HG02943 (cell line): ENCODE results near the gene ZNF302.
A peak's percentile ranks its signal among the peaks of the same experiment; 100 is the strongest.

Source experiments
- ATAC-seq: cut with Tn5 transposase; IDR thresholded peaks from one replicate; pipeline ENCODE4 v1.9.1; 2021; ENCODE audit warnings: mild to moderate bottlenecking, low read depth, moderate library complexity; ENCODE audit not compliant: unreplicated experiment

The ZNF302 gene

DNA sequence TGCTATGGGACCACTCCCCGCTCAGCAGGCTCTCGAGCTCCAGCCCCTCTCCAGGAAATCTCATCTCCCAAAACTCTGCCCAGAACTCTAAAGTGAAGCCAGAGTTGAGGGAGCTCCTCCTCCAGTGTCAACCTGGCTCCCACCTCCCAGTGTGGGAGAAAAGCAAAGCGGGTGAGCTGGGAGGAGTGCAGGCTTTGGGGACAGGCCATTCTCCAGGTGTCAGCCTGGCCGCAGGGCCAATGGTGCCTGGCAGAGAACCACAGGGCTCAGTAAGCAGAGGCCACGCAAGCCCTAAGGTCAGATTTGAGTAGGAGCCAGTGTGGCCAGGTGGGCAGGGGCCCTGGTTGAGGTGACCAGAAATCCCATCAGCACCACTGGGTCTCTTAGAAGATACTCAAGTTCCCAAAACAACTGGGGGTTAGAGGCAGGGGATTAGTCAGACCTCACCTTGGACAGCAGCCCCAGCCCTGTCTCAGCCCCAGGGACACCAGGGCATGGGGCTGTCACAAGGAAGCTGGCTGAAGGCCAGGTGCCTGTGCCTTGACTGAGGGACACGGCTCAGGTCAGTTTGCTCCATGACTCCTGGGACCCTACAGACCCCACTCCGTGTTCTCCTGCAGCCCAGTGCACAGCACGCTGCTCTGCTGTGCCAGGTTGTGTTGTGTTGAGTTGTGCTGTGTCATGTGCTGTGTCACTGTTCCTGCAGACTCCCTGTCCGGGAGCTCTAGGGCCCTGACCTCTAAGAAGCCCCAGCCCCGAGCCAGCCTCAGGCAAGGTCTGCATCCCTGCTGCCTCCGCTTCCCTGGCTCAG is 53.7 kb downstream of the ZNF302 start:
- ATAC-seq = no peak

- ATAC-seq = no peak
Observed at GRCh38 chr19:34731964-34732363, 54.5 kb downstream of the ZNF302 start.

- no peak for ATAC-seq
Observed at GRCh38 chr19:34732612-34733211, 55.2 kb downstream of the ZNF302 start.

- ATAC-seq = peak; percentile 7
Observed at GRCh38 chr19:34733266-34733745, 55.8 kb downstream of the ZNF302 start.

DNA sequence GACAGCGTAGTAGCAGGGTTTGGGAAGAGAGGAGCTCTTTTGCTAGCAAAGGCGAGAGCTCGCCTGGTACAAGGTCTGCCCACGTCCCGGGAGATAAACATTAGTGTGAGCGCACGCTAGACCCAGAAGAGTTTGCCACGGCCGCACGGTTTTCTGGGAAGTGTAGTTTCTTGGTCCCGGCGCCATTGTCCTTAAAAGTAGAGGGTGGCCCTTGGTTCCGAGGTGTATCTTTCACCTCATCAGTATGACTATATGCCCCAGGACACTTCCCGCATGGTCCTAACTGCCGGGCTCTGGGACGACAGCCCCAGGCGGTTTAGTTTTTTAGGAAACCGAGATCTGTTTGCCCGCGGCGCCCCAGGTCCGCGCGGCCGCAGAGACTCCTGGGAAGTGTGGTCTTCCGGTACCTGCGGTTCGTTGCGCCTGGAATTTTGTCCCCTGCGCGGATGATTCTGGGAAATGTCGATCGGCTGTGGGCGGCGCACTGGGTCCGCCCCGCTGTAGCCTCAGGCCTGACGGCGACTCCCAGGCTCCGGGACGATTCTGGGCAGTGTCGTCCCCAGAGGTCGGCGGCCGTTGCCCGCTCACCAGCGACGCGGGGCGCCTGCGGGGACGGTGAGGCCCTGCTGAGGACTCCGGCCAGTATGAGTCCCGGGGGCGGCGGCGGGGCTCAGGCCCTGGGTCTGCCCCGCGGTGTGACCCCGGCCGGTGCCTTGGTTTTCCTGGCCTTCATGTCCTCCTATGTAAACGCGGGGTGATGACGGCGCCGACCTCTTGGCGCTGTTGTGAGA is 56.5 kb downstream of the ZNF302 start, which contains the start of gene ZNF181:
ZNF181 (plus strand) TSS at position 498 of the 791 bp plus-strand sequence. CDS start 795 bp downstream, outside the sequence.
- peak; percentile 92 for ATAC-seq

GRCh38 chr19:34734537-34735103 is 57.1 kb downstream of the ZNF302 start:
- ATAC-seq = no peak
